Panc1 (cell line): ENCODE measurements around the gene NOPCHAP1. TPM values are rescaled to one million over a fixed set of nuclear protein-coding genes. Genes with fewer than 3 reads are reported as not detected.
A peak's percentile ranks its signal among the peaks of the same experiment; 100 is the strongest.

Experiments
- ATAC-seq: fragments of 200-7000 bp; cut with Tn5 transposase; 2 replicates; pipeline ENCODE4 v1.9.1; 2020; ENCODE audit warnings: mild to moderate bottlenecking, moderate library complexity
- BruUV-seq: library from RNA; stranded (reverse); fragments of 400-500 nt; replicated peaks from 2 replicates; lab custom pipeline; 2021; lab: Mats Ljungman, UMichigan
- CTCF ChIA-PET: fragments of 300-600 bp; sonication (Branson Sonifier 250); formaldehyde crosslinking; loops from one replicate; lab custom pipeline; 2022; ENCODE audit warnings: antibody characterized with exemption; lab: Charles Lee
- POLR2A ChIA-PET: fragments of 300-600 bp; sonication (Branson Sonifier 250); formaldehyde crosslinking; loops from one replicate; lab custom pipeline; 2022; ENCODE audit warnings: antibody characterized with exemption; lab: Charles Lee
- DNase-seq: peaks from one replicate; pipeline ENCODE4 v3.0.0-alpha.2; 2010; ENCODE audit warnings: low read depth, low spot score
- H3K27ac ChIP-seq: 2 replicates; pipeline ENCODE4 v1.5.1; 2011; ENCODE audit warnings: mild to moderate bottlenecking, low read length, inconsistent platforms
- H3K27me3 ChIP-seq: fragments of 200-500 bp; sonication (Bioruptor generic); 2 replicates; pipeline ENCODE4 v1.6.0; 2014; ENCODE audit warnings: low read length, inconsistent platforms; ENCODE audit not compliant: control insufficient read depth, insufficient read depth
- H3K36me3 ChIP-seq: fragments of 200-500 bp; sonication (Bioruptor generic); 2 replicates; pipeline ENCODE4 v1.5.1; 2014; ENCODE audit warnings: inconsistent platforms, mild to moderate bottlenecking, low read length, moderate library complexity; ENCODE audit not compliant: control insufficient read depth, insufficient read depth
- H3K4me1 ChIP-seq: 2 replicates; pipeline ENCODE4 v1.5.1; 2011; ENCODE audit warnings: inconsistent platforms, mild to moderate bottlenecking, low read length, moderate library complexity; ENCODE audit not compliant: control insufficient read depth, insufficient read depth
- H3K4me3 ChIP-seq, 2 experiments: 2 replicates each; pipeline ENCODE4 v1.5.1; 2011 to 2012; ENCODE audit warnings: low read depth in 2 of 2, low read length in 2 of 2, mild to moderate bottlenecking in 2 of 2, inconsistent platforms in 1 of 2, moderate library complexity in 1 of 2
- H3K9me3 ChIP-seq: fragments of 200-500 bp; sonication (Bioruptor generic); 2 replicates; pipeline ENCODE4 v1.5.1; 2014; ENCODE audit warnings: low read depth, mild to moderate bottlenecking, inconsistent platforms, low read length, moderate library complexity; ENCODE audit not compliant: control insufficient read depth, insufficient read depth
- CTCF ChIP-seq: fragments of 450-650 bp; IDR thresholded peaks from 2 replicates; pipeline ENCODE4 v1.5.1; 2017; ENCODE audit warnings: mild to moderate bottlenecking
- POLR2AphosphoS5 ChIP-seq: IDR thresholded peaks from 2 replicates; pipeline ENCODE4 v1.6.1; 2012; ENCODE audit warnings: mild to moderate bottlenecking, low read depth, low read length, moderate library complexity
- SIN3A ChIP-seq: IDR thresholded peaks from 2 replicates; pipeline ENCODE4 v1.6.1; 2012; ENCODE audit warnings: low read depth, mild to moderate bottlenecking, low read length, moderate library complexity, borderline replicate concordance; ENCODE audit not compliant: insufficient read depth
- TCF7L2 ChIP-seq: IDR thresholded peaks from 2 replicates; pipeline ENCODE4 v1.6.1; 2011; ENCODE audit warnings: mild to moderate bottlenecking, low read depth, low read length, inconsistent platforms
- in situ Hi-C: cut with HindIII; loops from 2 replicates; pipeline ENCODE4 v1.10.0; 2016; ENCODE audit warnings: low sequenced_read_pairs, low pct_unique_long_range_greater_than_20kb
- intact Hi-C: fragments of 100-400 bp; cut with micrococcal nuclease; formaldehyde crosslinking; loops from one replicate; pipeline ENCODE4 v1.10.0; 2022; ENCODE audit not compliant: unreplicated experiment
- total RNA-seq: library from RNA; stranded (reverse); gene quantifications from one replicate; pipeline ENCODE4 v1.2.1, GENCODE V29; 2021; ENCODE audit not compliant: unreplicated experiment
- TF ChIP-seq, protein P1 (sequence below), 2 experiments: IDR thresholded peaks; 2 replicates each; pipeline ENCODE4 v1.6.1; 2011 to 2012; ENCODE audit warnings: low read depth in 2 of 2, control low read depth in 1 of 2, low read length in 1 of 2, mild to moderate bottlenecking in 1 of 2, moderate library complexity in 1 of 2; ENCODE audit not compliant: insufficient read depth in 1 of 2

Gene NOPCHAP1
- total RNA-seq, 1 experiment from 2014 or later, result 24.0 TPM

DNA sequence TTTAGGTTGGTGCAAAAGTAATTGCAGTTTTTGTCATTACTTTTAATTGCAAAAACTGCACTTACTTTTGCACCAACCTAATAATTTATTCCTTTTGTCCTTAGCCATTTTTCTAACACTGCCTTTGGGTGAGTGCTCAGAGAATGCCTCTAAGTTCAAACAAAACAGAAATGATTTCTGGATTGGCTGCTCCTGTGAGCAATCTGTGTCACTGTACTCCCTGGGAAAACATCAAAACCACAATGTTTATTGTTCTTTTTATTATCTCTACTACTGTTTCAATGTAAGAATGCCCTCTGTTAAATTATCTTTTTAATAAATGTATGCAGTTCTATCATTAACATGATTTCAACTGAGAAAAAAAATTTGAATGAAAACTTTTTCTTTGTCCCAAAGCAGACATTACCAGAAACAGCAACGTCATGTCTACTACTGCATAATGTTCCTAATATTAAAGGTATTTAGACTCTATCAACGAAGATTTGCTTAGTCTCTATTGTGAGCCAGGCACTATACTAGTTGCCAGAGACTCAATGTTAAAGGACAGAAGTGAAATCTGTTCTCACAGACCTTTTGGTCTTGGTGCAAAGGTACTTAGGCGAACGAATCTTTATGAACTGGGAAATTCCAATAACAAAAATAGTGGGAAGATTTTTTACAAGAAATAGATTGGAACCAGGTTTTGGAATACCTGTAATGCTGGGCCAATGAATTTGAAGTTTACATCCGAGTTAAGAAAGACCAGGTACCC is 34.2 kb upstream of the NOPCHAP1 start:
- TF ChIP-seq CTCF (no peak), TCF7L2 (no peak), SIN3A (no peak), POLR2AphosphoS5 (no peak)
- TF ChIP-seq, protein P1, sequence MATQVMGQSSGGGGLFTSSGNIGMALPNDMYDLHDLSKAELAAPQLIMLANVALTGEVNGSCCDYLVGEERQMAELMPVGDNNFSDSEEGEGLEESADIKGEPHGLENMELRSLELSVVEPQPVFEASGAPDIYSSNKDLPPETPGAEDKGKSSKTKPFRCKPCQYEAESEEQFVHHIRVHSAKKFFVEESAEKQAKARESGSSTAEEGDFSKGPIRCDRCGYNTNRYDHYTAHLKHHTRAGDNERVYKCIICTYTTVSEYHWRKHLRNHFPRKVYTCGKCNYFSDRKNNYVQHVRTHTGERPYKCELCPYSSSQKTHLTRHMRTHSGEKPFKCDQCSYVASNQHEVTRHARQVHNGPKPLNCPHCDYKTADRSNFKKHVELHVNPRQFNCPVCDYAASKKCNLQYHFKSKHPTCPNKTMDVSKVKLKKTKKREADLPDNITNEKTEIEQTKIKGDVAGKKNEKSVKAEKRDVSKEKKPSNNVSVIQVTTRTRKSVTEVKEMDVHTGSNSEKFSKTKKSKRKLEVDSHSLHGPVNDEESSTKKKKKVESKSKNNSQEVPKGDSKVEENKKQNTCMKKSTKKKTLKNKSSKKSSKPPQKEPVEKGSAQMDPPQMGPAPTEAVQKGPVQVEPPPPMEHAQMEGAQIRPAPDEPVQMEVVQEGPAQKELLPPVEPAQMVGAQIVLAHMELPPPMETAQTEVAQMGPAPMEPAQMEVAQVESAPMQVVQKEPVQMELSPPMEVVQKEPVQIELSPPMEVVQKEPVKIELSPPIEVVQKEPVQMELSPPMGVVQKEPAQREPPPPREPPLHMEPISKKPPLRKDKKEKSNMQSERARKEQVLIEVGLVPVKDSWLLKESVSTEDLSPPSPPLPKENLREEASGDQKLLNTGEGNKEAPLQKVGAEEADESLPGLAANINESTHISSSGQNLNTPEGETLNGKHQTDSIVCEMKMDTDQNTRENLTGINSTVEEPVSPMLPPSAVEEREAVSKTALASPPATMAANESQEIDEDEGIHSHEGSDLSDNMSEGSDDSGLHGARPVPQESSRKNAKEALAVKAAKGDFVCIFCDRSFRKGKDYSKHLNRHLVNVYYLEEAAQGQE (IDR thresholded peaks at IDR 0.05; ENCODE audit: insufficient read depth in 1 of 2, low read depth in 2 of 2, low read length in 1 of 2), result no peak
- CTCF ChIA-PET, result no interaction called here
- POLR2A ChIA-PET, result no interaction called here
- H3K36me3 ChIP-seq, result no peaks in the 10 kb centered on the region
- peak overlapping the region; percentile 13; the same call in 1 of the 2 replicates for H3K27ac ChIP-seq
- no peaks in the 10 kb centered on the region for H3K27me3 ChIP-seq
- intact Hi-C loops (no loop called here), in situ Hi-C loops (no loop called here)
- peaks cover 18% of the 10 kb centered on the region for H3K4me1 ChIP-seq
- H3K9me3 ChIP-seq, result no peaks in the 10 kb centered on the region
- ATAC-seq (no peak), DNase-seq (no peak)
- H3K4me3 ChIP-seq, result no peak overlapping the region
- no TSS peak for BruUV-seq

DNA sequence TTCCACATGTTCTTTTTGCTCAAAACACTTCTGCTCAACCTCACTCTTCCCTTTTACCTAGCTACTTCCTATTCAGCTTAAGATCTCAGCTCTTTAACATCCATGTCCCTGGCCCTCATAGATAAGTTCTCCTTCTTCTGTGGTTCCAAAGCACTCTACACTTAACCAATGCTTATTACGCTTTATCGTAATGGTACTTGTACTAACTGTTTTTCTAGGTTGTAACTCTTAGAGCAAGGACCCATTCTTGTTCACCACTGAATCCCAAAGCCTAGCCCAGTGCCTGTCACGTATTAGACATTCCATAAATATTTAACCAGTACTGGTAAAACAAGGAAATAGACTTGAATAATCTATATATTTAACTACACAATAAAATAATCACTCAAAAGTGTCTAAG is 33.3 kb upstream of the NOPCHAP1 start:
- ChIA-PET CTCF (no interaction called here), POLR2A (no interaction called here)
- Histone ChIP-seq H3K36me3 (no peaks in the 10 kb centered on the region), H3K27ac (peak overlapping the region; percentile 13; the same call in 1 of the 2 replicates), H3K4me3 (no peak overlapping the region), H3K4me1 (peaks cover 21% of the 10 kb centered on the region), H3K9me3 (no peaks in the 10 kb centered on the region), H3K27me3 (no peaks in the 10 kb centered on the region)
- DNase-seq, result no peak
- in situ Hi-C loops, result no loop called here
- no TSS peak for BruUV-seq
- TF ChIP-seq SIN3A (no peak), CTCF (no peak), TCF7L2 (no peak), POLR2AphosphoS5 (no peak)
- TF ChIP-seq, protein P1 (IDR thresholded peaks at IDR 0.05; ENCODE audit: insufficient read depth in 1 of 2, low read depth in 2 of 2, low read length in 1 of 2), result no peak
- no peak for ATAC-seq
- intact Hi-C loops, result no loop called here
